Adrenal gland (tissue), 12 donors: ENCODE measurements around the gene TNK1. TPM values are rescaled to one million over a fixed set of nuclear protein-coding genes. Genes with fewer than 3 reads are reported as not detected.

Source experiments
- DNase-seq, 7 donors: peaks; one replicate each; pipeline ENCODE4 v3.0.0-alpha.2; 2019 to 2020
- H3K27ac ChIP-seq, 5 donors: fragments of 200-600 bp; sonication (generic) in 4 of 5; 1 replicate in 3 of 5; 2 replicates in 2 of 5; pipeline versions ENCODE4 v1.5.1 to v1.8.0; 2016 to 2020; ENCODE audit warnings: mild to moderate bottlenecking in 1 of 5
- H3K27me3 ChIP-seq: fragments of 200-600 bp; 2 replicates; pipeline ENCODE4 v1.8.0; 2021
- H3K36me3 ChIP-seq, 2 donors: fragments of 200-600 bp; replicated peaks in 1 of 2; 1 replicate in 1 of 2; 2 replicates in 1 of 2; pipeline versions ENCODE4 v1.5.1 to v1.8.0; 2018 to 2022
- H3K4me1 ChIP-seq, 2 donors: fragments of 200-600 bp; replicated peaks in 1 of 2; 1 replicate in 1 of 2; 2 replicates in 1 of 2; pipeline versions ENCODE4 v1.5.1 to v1.8.0; 2018 to 2021
- H3K4me3 ChIP-seq, 4 donors: fragments of 200-600 bp; sonication (generic) in 3 of 4; one replicate each; pipeline ENCODE4 v1.5.1; 2016 to 2018
- H3K9me3 ChIP-seq, 3 donors: fragments of 200-600 bp; sonication (generic) in 1 of 3; replicated peaks in 1 of 3; 1 replicate in 2 of 3; 2 replicates in 1 of 3; pipeline versions ENCODE4 v1.5.1 to v1.8.0; 2016 to 2021
- POLR2A ChIP-seq, 2 donors: fragments of 450-650 bp; IDR thresholded peaks; one replicate each; pipeline ENCODE4 v1.6.1; 2017; ENCODE audit warnings: antibody characterized with exemption in 2 of 2, mild to moderate bottlenecking in 2 of 2, moderate library complexity in 1 of 2
- WGBS, 4 donors: extraction: QIAGEN DNeasy Blood & Tissue Kit in 2 of 4; methylation state at CpG; one replicate each; pipeline versions ENCODE4 v1.1.5 to v1.1.7; 2013 to 2017; 5-methylcytosine and 5-hydroxymethylcytosine counted together
- intact Hi-C, 2 donors: fragments of 100-400 bp; cut with DNase I; formaldehyde crosslinking; loops; one replicate each; pipeline versions ENCODE4 v1.14.1 to v1.15.0; 2022 to 2023
- polyA plus RNA-seq, 3 donors: library from polyadenylated mRNA; stranded (reverse); fragments of 200-250 nt in 2 of 3; fragments of 350-450 nt in 1 of 3; fragmentation: Illumina TruSeq in 1 of 3; extraction: RNeasy Lipid Tissue Mini Kit (QIAGEN cat#74804) in 1 of 3; gene quantifications; one replicate each; pipeline ENCODE4 v1.2.3, GENCODE V29; 2013 to 2014
- total RNA-seq, 9 donors: library from RNA; depleted of rRNA in 4 of 9; stranded (reverse); fragments of >200 nt in 4 of 9; fragments of 120-200 nt in 1 of 9; fragmentation: NEBNext Ultra II Directional in 1 of 9; extraction: Animal tissue kit (Norgen Biotek cat#: 25700) in 1 of 9; gene quantifications; one replicate each; pipeline versions ENCODE4 v1.1.0 to v1.2.4, GENCODE V29; 2013 to 2023
- TF ChIP-seq, protein P1 (sequence below), 6 experiments: fragments of 450-650 bp in 4 of 6; fragments of 200-600 bp in 2 of 6; sonication (generic) in 1 of 6; IDR thresholded peaks; 1 replicate in 5 of 6; 2 replicates in 1 of 6; pipeline versions ENCODE4 v1.5.1 to v1.8.0; 2016 to 2021; ENCODE audit warnings: antibody characterized with exemption in 6 of 6, mild to moderate bottlenecking in 2 of 6, moderate library complexity in 1 of 6
- donor health status: healthy with polysubstance abuse.
- donor health status: Bipolar disorder and iron deficiency.
- donor health status: DM: yes; HTN: yes; CAD: no.
- donor health status: DM: no; HTN: no; CAD: no.
- donor health status: DM: no; HTN: no; CAD: no.
- donor health status: DM: yes; HTN: yes; CAD: no.

The TNK1 gene
- total and polyA plus RNA-seq, 12 donors = 0.06 to 8.7 (median 2.0) TPM

DNA sequence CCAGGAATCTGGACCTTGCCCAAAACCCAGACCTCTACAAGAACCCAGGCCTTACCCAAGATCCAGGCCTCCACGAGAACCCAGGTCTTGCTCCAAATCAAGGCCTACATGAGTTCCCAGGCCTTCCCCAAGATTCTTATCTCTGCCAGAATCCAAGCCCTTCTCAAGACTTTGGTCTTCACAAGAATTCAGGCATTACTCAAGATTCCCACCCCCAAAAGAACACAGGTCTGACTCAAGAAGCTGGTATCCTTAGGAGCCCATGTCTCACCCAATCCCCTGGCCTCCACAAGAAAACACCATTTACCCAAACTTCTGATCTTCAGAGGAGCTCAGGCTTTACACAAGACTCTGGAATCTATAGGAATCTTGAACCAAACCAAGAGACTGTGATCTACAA, 50.3 kb downstream of the TNK1 start:
- no peaks in the 10 kb centered on the region for H3K36me3 ChIP-seq
- intact Hi-C loops = loop anchor here in 1 of 2 donors (5.0 kb wide), 1 partner anchor 74 kb away; the partner anchor contains the start of gene TMEM95
- no peak for DNase-seq
- TF ChIP-seq, protein P1, sequence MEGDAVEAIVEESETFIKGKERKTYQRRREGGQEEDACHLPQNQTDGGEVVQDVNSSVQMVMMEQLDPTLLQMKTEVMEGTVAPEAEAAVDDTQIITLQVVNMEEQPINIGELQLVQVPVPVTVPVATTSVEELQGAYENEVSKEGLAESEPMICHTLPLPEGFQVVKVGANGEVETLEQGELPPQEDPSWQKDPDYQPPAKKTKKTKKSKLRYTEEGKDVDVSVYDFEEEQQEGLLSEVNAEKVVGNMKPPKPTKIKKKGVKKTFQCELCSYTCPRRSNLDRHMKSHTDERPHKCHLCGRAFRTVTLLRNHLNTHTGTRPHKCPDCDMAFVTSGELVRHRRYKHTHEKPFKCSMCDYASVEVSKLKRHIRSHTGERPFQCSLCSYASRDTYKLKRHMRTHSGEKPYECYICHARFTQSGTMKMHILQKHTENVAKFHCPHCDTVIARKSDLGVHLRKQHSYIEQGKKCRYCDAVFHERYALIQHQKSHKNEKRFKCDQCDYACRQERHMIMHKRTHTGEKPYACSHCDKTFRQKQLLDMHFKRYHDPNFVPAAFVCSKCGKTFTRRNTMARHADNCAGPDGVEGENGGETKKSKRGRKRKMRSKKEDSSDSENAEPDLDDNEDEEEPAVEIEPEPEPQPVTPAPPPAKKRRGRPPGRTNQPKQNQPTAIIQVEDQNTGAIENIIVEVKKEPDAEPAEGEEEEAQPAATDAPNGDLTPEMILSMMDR (IDR thresholded peaks at IDR 0.05) = no peak
- TF ChIP-seq POLR2A (IDR thresholded peaks at IDR 0.05) = no peak
- peaks cover 7 to 13% of the 10 kb centered on the region in 2 donors for H3K4me1 ChIP-seq
- H3K9me3 ChIP-seq = no peaks in the 10 kb centered on the region
- no peaks in the 10 kb centered on the region for H3K27me3 ChIP-seq
- no peak overlapping the region for H3K4me3 ChIP-seq
- 83 to 92% (median 86%) methylated on average over 1 of the region's 1 CpG for whole genome bisulfite sequencing, 4 donors
- H3K27ac ChIP-seq = no peak overlapping the region

DNA sequence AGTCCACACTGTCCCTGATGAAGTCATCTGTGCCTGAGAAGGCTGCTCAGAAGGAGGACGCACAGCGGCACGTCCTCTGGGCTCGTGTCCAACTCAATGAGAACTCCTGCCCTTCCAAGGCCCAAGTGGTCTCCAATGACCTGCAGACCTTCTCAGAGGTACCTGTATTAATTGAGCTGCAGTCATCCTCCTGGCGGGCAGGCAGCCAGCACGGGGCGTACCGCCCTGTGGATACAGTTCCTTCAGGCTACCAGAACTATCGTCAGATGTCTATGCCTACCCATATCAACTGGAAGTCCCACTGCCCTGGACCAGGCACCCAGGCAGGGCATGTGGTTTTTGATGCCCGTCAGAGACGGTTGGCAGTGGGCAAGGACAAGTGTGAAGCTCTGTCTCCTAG, 51.4 kb downstream of the TNK1 start:
- TF ChIP-seq, protein P1 (IDR thresholded peaks at IDR 0.05) = no peak
- no peak for TF ChIP-seq POLR2A (IDR thresholded peaks at IDR 0.05)
- WGBS, 4 donors = 83 to 91% (median 90%) methylated on average over 10 to 11 of the region's 11 CpGs
- no peaks in the 10 kb centered on the region for H3K36me3 ChIP-seq
- no peak for DNase-seq
- no peaks in the 10 kb centered on the region for H3K9me3 ChIP-seq
- H3K4me1 ChIP-seq = peaks cover 17 to 23% of the 10 kb centered on the region in 2 donors
- H3K4me3 ChIP-seq = no peak overlapping the region
- no peak overlapping the region for H3K27ac ChIP-seq
- intact Hi-C loops = loop anchor here in 1 of 2 donors (5.0 kb wide), 1 partner anchor 75 kb away; the partner anchor contains the start of gene TMEM95
- no peaks in the 10 kb centered on the region for H3K27me3 ChIP-seq

DNA sequence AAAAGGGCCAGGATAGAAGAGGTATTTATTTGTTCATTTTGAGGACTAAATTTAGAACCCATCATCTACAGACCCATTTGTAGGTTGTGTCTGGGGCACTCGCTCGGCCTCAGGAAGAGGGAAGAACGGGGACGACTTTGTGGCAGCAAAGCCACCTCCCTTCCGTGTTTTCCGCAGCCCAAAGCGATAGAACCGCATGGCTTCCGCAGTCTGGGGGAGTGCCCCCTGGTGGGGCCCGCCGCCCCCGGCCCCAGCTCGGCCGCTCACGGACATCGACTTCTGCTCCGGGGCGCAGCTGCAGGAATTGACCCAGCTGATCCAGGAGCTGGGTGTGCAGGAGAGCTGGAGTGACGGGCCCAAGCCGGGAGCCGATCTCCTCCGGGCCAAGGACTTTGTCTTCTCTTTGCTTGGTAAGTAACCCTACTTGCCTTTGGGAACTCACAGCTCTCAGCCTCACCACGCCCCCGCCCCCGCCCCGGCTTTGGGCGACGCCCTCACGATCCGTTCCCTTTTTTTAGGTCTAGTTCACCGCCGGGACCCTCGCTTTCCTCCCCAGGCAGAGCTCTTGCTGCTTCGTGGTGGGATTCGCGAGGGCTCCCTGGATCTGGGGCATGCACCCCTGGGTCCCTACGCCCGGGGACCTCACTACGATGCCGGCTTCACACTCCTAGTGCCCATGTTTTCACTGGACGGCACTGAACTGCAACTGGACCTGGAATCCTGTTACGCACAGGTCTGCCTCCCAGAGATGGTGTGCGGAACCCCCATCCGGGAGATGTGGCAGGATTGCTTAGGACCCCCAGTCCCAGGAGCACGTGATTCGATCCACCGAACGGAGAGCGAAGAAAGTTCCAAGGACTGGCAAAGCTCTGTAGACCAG, 55.0 kb downstream of the TNK1 start:
- peak overlapping the region; percentile 78 to 94 (median 90) for H3K27ac ChIP-seq
- no peaks in the 10 kb centered on the region for H3K36me3 ChIP-seq
- DNase-seq = peak; percentile 57 to 77 (median 73)
- H3K4me1 ChIP-seq = peaks cover 44 to 47% of the 10 kb centered on the region in 2 donors
- intact Hi-C loops = loop anchor here (2.0 to 5.0 kb wide), 3 partner anchors 41 to 126 kb away; partner anchors contain the start of genes SENP3 (in 1 of the 2) and ZBTB4 (in 1 of the 2)
- WGBS, 4 donors = 3 to 7% (median 7%) methylated on average over 17 to 49 of the region's 49 CpGs
- TF ChIP-seq, protein P1 (IDR thresholded peaks at IDR 0.05) = peak in 1 of 6 experiments; percentile 19
- peak in 1 of 2 donors; percentile 53 for TF ChIP-seq POLR2A (IDR thresholded peaks at IDR 0.05)
- no peaks in the 10 kb centered on the region for H3K9me3 ChIP-seq
- H3K4me3 ChIP-seq = peak overlapping the region in 3 of 4 donors; percentile 17 to 62 (median 40)
- H3K27me3 ChIP-seq = no peaks in the 10 kb centered on the region
